Gastrocnemius medialis (tissue), 4 donors: ENCODE measurements around the gene CLSTN2. TPM values are rescaled to one million over a fixed set of nuclear protein-coding genes. Genes with fewer than 3 reads are reported as not detected.

Experiments
- ATAC-seq, 2 donors: fragments of 150-250 bp; one replicate each; pipeline ENCODE4 v1.9.1; 2016
- DNase-seq, 2 donors: peaks; one replicate each; pipeline ENCODE4 v3.0.0-alpha.2; 2019
- H3K27ac ChIP-seq, 4 donors: fragments of 200-600 bp; sonication (generic); 1 replicate in 1 of 4; 2 replicates in 3 of 4; pipeline ENCODE4 v1.5.1; 2016 to 2018; ENCODE audit warnings: mild to moderate bottlenecking in 2 of 4, moderate library complexity in 1 of 4
- H3K27me3 ChIP-seq, 3 donors: fragments of 200-600 bp; sonication (generic) in 2 of 3; 1 replicate in 1 of 3; 2 replicates in 2 of 3; pipeline versions ENCODE4 v1.5.1 to v1.6.0; 2016 to 2019; ENCODE audit warnings: mild to moderate bottlenecking in 1 of 3, moderate library complexity in 1 of 3
- H3K36me3 ChIP-seq, 2 donors: fragments of 200-600 bp; sonication (generic) in 1 of 2; one replicate each; pipeline ENCODE4 v1.5.1; 2017 to 2018
- H3K4me1 ChIP-seq, 2 donors: fragments of 200-600 bp; sonication (generic) in 1 of 2; one replicate each; pipeline ENCODE4 v1.5.1; 2016 to 2017; ENCODE audit warnings: mild to moderate bottlenecking in 2 of 2
- H3K4me3 ChIP-seq, 4 donors: fragments of 200-600 bp; sonication (generic) in 3 of 4; 1 replicate in 1 of 4; 2 replicates in 3 of 4; pipeline ENCODE4 v1.5.1; 2016 to 2019; ENCODE audit warnings: mild to moderate bottlenecking in 2 of 4
- H3K9me3 ChIP-seq, 3 donors: fragments of 200-600 bp; sonication (generic) in 2 of 3; 1 replicate in 1 of 3; 2 replicates in 2 of 3; pipeline ENCODE4 v1.5.1; 2016 to 2019
- CTCF ChIP-seq, 5 experiments: fragments of 450-650 bp in 3 of 5; fragments of 200-600 bp in 2 of 5; sonication (generic) in 2 of 5; IDR thresholded peaks in 4 of 5; conservative IDR thresholded peaks in 1 of 5; 1 replicate in 4 of 5; 2 replicates in 1 of 5; pipeline ENCODE4 v1.5.1; 2016 to 2019; ENCODE audit warnings: antibody characterized with exemption in 5 of 5, mild to moderate bottlenecking in 3 of 5, moderate library complexity in 3 of 5
- POLR2A ChIP-seq, 2 donors: fragments of 450-650 bp; IDR thresholded peaks; one replicate each; pipeline ENCODE4 v1.6.1; 2017; ENCODE audit warnings: antibody characterized with exemption in 2 of 2, mild to moderate bottlenecking in 2 of 2, moderate library complexity in 2 of 2
- in situ Hi-C, 4 donors: fragments of 200-750 bp; cut with MboI; loops; one replicate each; pipeline versions ENCODE4 v1.15.0 to v1.8.0; 2017; ENCODE audit warnings: low sequenced_read_pairs in 4 of 4
- intact Hi-C: fragments of 100-400 bp; cut with DNase I; formaldehyde crosslinking; loops from one replicate; pipeline ENCODE4 v1.15.1; 2023; ENCODE audit warnings: low total_unique reads
- total RNA-seq, 4 donors: library from RNA; depleted of rRNA; stranded (reverse); fragments of >200 nt; gene quantifications; one replicate each; pipeline versions ENCODE4 v1.1.0 to v1.2.3, GENCODE V29; 2016

The CLSTN2 gene
- total RNA-seq, 4 donors from 2014 or later: 1.1 to 4.9 (median 4.0) TPM

- H3K27me3 ChIP-seq: no peaks in the 10 kb centered on the region
- ATAC-seq: no peak
- no peak for DNase-seq
- no peak overlapping the region for H3K27ac ChIP-seq
- in situ Hi-C loops: no loop called here
- TF ChIP-seq CTCF (IDR thresholded peaks at IDR 0.05 in 4 of 5, conservative IDR thresholded peaks at IDR 0.05 in 1 of 5): no peak
- no peak for TF ChIP-seq POLR2A (IDR thresholded peaks at IDR 0.05)
- no peaks in the 10 kb centered on the region for H3K36me3 ChIP-seq
- no peak overlapping the region for H3K4me3 ChIP-seq
- no peaks in the 10 kb centered on the region for H3K4me1 ChIP-seq
- intact Hi-C loops: no loop called here
- no peaks in the 10 kb centered on the region for H3K9me3 ChIP-seq
Measured at GRCh38 chr3:140470962-140471361, 536.0 kb downstream of the CLSTN2 start.

GRCh38 chr3:140472306-140473020, 537.5 kb downstream of the CLSTN2 start:
- Histone ChIP-seq H3K27ac (no peak overlapping the region), H3K9me3 (no peaks in the 10 kb centered on the region), H3K4me3 (no peak overlapping the region), H3K27me3 (no peaks in the 10 kb centered on the region), H3K4me1 (no peaks in the 10 kb centered on the region), H3K36me3 (no peaks in the 10 kb centered on the region)
- ATAC-seq (no peak), DNase-seq (no peak)
- TF ChIP-seq CTCF (IDR thresholded peaks at IDR 0.05 in 4 of 5, conservative IDR thresholded peaks at IDR 0.05 in 1 of 5) (no peak), POLR2A (IDR thresholded peaks at IDR 0.05) (no peak)
- in situ Hi-C loops: no loop called here
- intact Hi-C loops: no loop called here

GRCh38 chr3:140487566-140487965, 552.6 kb downstream of the CLSTN2 start:
- Histone ChIP-seq H3K27me3 (no peaks in the 10 kb centered on the region), H3K4me3 (no peak overlapping the region), H3K36me3 (no peaks in the 10 kb centered on the region), H3K4me1 (no peaks in the 10 kb centered on the region), H3K27ac (no peak overlapping the region), H3K9me3 (no peaks in the 10 kb centered on the region)
- ATAC-seq (no peak), DNase-seq (no peak)
- TF ChIP-seq CTCF (IDR thresholded peaks at IDR 0.05 in 4 of 5, conservative IDR thresholded peaks at IDR 0.05 in 1 of 5) (no peak), POLR2A (IDR thresholded peaks at IDR 0.05) (no peak)
- in situ Hi-C loops: no loop called here
- intact Hi-C loops: no loop called here

- Histone ChIP-seq H3K9me3 (no peaks in the 10 kb centered on the region), H3K27ac (no peak overlapping the region), H3K27me3 (no peaks in the 10 kb centered on the region), H3K4me3 (no peak overlapping the region), H3K4me1 (no peaks in the 10 kb centered on the region), H3K36me3 (no peaks in the 10 kb centered on the region)
- ATAC-seq: no peak
- no peak for TF ChIP-seq POLR2A (IDR thresholded peaks at IDR 0.05)
- TF ChIP-seq CTCF (IDR thresholded peaks at IDR 0.05 in 4 of 5, conservative IDR thresholded peaks at IDR 0.05 in 1 of 5): no peak
- intact Hi-C loops (no loop called here), in situ Hi-C loops (no loop called here)
- DNase-seq: no peak
Measured at GRCh38 chr3:140493271-140493670, 558.3 kb downstream of the CLSTN2 start.

DNA sequence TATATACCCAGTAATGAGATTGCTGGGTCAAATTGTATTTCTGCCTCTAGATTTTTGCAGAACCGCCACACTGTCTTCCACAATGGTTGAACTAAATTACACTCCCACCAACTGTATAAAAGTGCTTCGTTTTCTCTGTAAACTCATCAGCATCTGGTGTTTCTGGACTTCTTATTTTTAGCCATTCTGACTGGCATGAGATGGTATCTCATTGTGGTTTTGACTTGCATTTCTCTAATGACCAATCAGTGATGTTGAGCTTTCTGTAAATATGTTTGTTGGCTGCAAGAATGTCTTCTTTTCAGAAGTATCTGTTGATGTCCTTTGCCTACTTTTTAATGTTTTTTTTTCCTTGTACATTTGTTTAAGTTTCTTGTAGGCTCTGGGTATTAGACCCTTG, 560.0 kb downstream of the CLSTN2 start:
- intact Hi-C loops: no loop called here
- Histone ChIP-seq H3K36me3 (no peaks in the 10 kb centered on the region), H3K27ac (no peak overlapping the region), H3K27me3 (no peaks in the 10 kb centered on the region), H3K9me3 (no peaks in the 10 kb centered on the region), H3K4me1 (no peaks in the 10 kb centered on the region), H3K4me3 (no peak overlapping the region)
- no peak for ATAC-seq
- in situ Hi-C loops: no loop called here
- DNase-seq: no peak
- no peak for TF ChIP-seq POLR2A (IDR thresholded peaks at IDR 0.05)
- no peak for TF ChIP-seq CTCF (IDR thresholded peaks at IDR 0.05 in 4 of 5, conservative IDR thresholded peaks at IDR 0.05 in 1 of 5)
